SK-N-MC (cell line): ENCODE data around the gene B3GAT1.

Experiments
- EZH2 ChIP-seq: fragments of 200-600 bp; sonication (generic); IDR thresholded peaks from one replicate; pipeline ENCODE4 v1.6.1; 2017; ENCODE audit warnings: antibody characterized with exemption
- FOXP2 ChIP-seq: optimal IDR thresholded peaks from 2 replicates; pipeline ENCODE3; 2011; ENCODE audit warnings: mild to moderate bottlenecking, moderate library complexity; ENCODE audit not compliant: insufficient read depth; ENCODE audit errors: extremely low read length, control extremely low read depth
- POLR2AphosphoS5 ChIP-seq: IDR thresholded peaks from 2 replicates; pipeline ENCODE4 v1.6.1; 2012; ENCODE audit warnings: mild to moderate bottlenecking, low read depth, low read length, borderline replicate concordance

DNA sequence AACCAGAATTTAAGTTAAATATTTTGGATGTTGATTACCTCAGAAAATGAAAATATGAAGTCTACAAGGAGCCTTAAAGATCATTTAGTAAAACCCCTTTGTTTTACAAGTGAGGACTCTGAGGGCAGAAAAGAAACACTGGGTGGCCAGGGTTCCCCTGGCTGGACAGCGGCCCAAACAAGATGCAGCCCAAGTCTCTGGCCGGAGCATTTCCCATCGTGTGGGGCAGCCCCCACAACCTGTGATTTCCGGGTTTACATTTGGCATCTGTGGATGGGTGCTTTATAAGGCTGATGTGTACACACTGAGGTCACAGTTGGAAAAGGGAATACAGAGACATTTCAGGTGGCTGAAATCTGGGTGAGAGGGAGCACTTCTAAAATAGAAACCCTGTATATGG, 28.8 kb upstream of the B3GAT1 start:
- TF ChIP-seq EZH2 (no peak), POLR2AphosphoS5 (no peak), FOXP2 (no peak)
